Measurements from ENCODE around the gene SH3PXD2A. TPM values are rescaled to one million over a fixed set of nuclear protein-coding genes. Genes with fewer than 3 reads are reported as not detected.

Gene SH3PXD2A
- total and polyA plus RNA-seq, 7 donors: 3.0 to 57.7 (median 10.6) TPM

DNA sequence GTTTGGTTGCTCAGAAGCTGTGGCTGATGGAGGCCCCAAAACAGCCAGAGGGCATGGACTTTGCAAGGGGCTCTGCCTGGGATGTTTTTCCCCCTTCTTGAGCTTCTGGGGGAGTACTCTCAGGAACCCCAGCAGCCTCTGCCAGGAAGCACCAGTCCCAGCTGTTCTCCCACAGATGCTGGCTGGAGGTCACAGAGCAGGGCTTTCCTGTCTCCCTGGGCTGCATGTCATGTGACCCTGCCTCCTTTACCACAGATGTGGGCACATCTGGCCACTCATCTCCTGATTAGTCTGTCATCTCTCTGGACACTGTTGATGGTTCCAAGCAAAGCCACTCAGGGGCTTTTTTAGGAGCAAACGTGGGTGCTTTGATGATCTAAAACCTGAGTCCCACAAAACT lies 225.2 kb downstream of the SH3PXD2A start:
- Histone ChIP-seq H3K4me1 (peaks cover 3% of the 10 kb centered on the region), H3K4me3 (no peak overlapping the region), H3K27ac (no peak overlapping the region), H3K27me3 (ENCODE audit: insufficient read depth in 3 of 3, low read length in 2 of 3) (no peaks in the 10 kb centered on the region), H3K9me3 (no peaks in the 10 kb centered on the region), H3K36me3 (ENCODE audit: insufficient read depth in 1 of 2, low read depth in 1 of 2) (peaks cover 2 to 42% of the 10 kb centered on the region in 2 donors)
- DNase-seq (no peak), ATAC-seq (no peak)
- TF ChIP-seq, protein P1, sequence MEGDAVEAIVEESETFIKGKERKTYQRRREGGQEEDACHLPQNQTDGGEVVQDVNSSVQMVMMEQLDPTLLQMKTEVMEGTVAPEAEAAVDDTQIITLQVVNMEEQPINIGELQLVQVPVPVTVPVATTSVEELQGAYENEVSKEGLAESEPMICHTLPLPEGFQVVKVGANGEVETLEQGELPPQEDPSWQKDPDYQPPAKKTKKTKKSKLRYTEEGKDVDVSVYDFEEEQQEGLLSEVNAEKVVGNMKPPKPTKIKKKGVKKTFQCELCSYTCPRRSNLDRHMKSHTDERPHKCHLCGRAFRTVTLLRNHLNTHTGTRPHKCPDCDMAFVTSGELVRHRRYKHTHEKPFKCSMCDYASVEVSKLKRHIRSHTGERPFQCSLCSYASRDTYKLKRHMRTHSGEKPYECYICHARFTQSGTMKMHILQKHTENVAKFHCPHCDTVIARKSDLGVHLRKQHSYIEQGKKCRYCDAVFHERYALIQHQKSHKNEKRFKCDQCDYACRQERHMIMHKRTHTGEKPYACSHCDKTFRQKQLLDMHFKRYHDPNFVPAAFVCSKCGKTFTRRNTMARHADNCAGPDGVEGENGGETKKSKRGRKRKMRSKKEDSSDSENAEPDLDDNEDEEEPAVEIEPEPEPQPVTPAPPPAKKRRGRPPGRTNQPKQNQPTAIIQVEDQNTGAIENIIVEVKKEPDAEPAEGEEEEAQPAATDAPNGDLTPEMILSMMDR (IDR thresholded peaks at IDR 0.05): no peak
- intact Hi-C loops (cut with DNase I): no loop called here
- 52 to 68% (median 63%) methylated on average over 1 of the region's 1 CpG for WGBS, 3 donors

DNA sequence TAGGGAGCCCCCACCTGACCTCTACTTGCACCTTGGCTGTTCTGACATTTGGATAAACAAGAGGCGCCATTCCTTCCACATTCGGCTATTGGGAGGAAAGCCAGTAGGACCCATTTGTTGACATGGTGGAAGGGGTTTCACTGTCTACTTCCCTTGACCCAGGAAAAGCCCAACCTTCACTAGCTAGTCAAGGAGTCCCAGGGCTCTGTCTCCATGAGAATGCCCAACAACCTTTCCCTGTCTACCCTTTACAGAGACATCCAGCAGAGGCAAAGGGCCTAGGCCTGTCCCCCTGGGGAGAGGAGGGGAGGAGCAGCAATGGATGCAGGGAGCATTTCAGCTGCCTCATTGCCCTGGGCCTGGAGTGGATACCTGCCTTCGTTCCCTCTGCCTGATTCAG lies 225.8 kb downstream of the SH3PXD2A start:
- H3K36me3 ChIP-seq (ENCODE audit: insufficient read depth in 1 of 2, low read depth in 1 of 2): peaks cover 2 to 47% of the 10 kb centered on the region in 2 donors
- no peaks in the 10 kb centered on the region for H3K27me3 ChIP-seq (ENCODE audit: insufficient read depth in 3 of 3, low read length in 2 of 3)
- no peak for DNase-seq
- ATAC-seq: no peak
- no peak overlapping the region for H3K4me3 ChIP-seq
- intact Hi-C loops (cut with DNase I): no loop called here
- no peaks in the 10 kb centered on the region for H3K9me3 ChIP-seq
- 83 to 94% (median 94%) methylated on average over 3 of the region's 3 CpGs for WGBS, 3 donors
- no peak overlapping the region for H3K27ac ChIP-seq
- H3K4me1 ChIP-seq: no peaks in the 10 kb centered on the region
- TF ChIP-seq, protein P1 (IDR thresholded peaks at IDR 0.05): no peak

DNA sequence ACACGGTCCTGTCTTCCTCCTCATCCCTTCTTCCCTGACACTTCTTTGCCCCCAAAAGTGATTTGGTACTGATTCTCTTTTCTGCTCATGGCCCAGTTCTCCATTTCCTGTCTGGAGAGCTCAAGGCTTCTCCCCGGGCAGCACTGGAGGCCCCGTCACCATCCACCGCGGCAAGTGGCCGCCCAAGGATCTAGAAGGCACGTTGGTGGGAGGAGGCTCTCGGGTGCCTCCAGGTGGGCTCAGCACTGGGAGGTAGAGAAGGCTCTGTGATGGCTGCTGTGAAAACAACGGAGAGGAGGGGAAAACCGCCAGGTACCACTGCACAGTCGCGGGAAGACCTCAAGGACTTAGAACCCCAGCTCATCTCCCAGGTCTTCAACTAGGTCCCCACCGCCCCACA lies 227.5 kb downstream of the SH3PXD2A start:
- intact Hi-C loops (cut with DNase I): no loop called here
- ATAC-seq: no peak
- Histone ChIP-seq H3K36me3 (ENCODE audit: insufficient read depth in 1 of 2, low read depth in 1 of 2) (peaks cover 2 to 60% of the 10 kb centered on the region in 2 donors), H3K27ac (no peak overlapping the region), H3K9me3 (no peaks in the 10 kb centered on the region), H3K27me3 (ENCODE audit: insufficient read depth in 3 of 3, low read length in 2 of 3) (no peaks in the 10 kb centered on the region), H3K4me3 (no peak overlapping the region), H3K4me1 (no peaks in the 10 kb centered on the region)
- WGBS, 3 donors: 96 to 97% (median 96%) methylated on average over 13 of the region's 13 CpGs
- no peak for DNase-seq
- TF ChIP-seq, protein P1 (IDR thresholded peaks at IDR 0.05): no peak

DNA sequence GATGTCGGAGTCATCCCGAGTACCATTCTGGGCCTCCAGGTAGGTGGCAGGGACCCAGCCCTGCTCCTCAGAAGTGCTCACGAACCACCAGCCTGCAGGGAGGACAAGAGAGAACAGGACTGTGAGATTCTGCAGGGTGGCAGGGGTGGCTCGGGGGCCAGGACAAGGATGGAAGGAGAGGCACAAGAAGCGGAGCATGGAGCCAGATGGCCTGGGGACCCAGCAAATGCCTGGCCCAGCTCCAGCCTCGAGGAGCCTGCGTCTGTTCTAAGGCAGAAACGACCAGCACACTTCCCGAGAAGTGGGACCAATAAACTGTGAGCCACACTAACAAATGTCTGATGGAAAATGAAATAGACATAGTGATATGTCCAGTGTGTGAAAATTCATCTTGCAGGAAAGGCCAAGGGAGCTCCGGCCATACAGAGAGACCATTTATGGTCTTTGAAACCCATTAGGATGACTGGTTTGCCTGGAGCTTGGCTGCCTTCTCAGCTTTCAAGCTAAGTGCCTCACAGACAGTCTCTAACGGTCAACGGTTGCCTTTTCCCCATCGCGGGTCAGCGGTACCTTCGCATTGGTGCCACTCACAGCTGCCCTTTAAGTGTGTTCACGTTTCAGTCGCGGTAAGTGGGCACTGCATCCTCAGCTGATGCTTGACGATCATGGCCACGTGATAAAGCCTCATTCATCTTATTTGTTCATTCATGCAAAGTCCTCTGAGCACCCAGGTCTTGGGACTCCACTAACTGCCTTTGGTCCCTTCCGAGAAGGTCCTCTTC lies 228.1 kb downstream of the SH3PXD2A start:
- Histone ChIP-seq H3K27me3 (ENCODE audit: insufficient read depth in 3 of 3, low read length in 2 of 3) (no peaks in the 10 kb centered on the region), H3K4me1 (peaks cover 1% of the 10 kb centered on the region), H3K36me3 (ENCODE audit: insufficient read depth in 1 of 2, low read depth in 1 of 2) (peaks cover 2 to 63% of the 10 kb centered on the region in 2 donors), H3K27ac (no peak overlapping the region), H3K9me3 (no peaks in the 10 kb centered on the region), H3K4me3 (no peak overlapping the region)
- no peak for ATAC-seq
- DNase-seq: no peak
- TF ChIP-seq, protein P1 (IDR thresholded peaks at IDR 0.05): no peak
- WGBS, 3 donors: 85 to 87% (median 86%) methylated on average over 22 of the region's 22 CpGs
- intact Hi-C loops (cut with DNase I): no loop called here
